Left lung (tissue), 10 donors: ENCODE results near the gene STAT4. TPM values are rescaled to one million over a fixed set of nuclear protein-coding genes. Genes with fewer than 3 reads are reported as not detected.

ENCODE experiments used
- ATAC-seq: fragments of 200-7000 bp; cut with Tn5 transposase; one replicate; pipeline ENCODE4 v1.9.1; 2020; ENCODE audit warnings: moderate library complexity
- DNase-seq, 4 donors: peaks; one replicate each; pipeline ENCODE4 v3.0.0-alpha.2; 2013 to 2020
- H3K27ac ChIP-seq, 2 donors: fragments of 200-600 bp; sonication (generic) in 1 of 2; one replicate each; pipeline versions ENCODE4 v1.5.0 to v1.8.0; 2020 to 2021
- H3K27me3 ChIP-seq, 2 donors: fragments of 200-600 bp; sonication (generic) in 1 of 2; one replicate each; pipeline versions ENCODE4 v1.5.0 to v1.8.0; 2020 to 2021
- H3K36me3 ChIP-seq, 2 donors: fragments of 200-600 bp; sonication (generic) in 1 of 2; one replicate each; pipeline versions ENCODE4 v1.5.0 to v1.8.0; 2020 to 2021
- H3K4me1 ChIP-seq, 2 donors: fragments of 200-600 bp; one replicate each; pipeline ENCODE4 v1.8.0; 2021
- H3K4me3 ChIP-seq, 2 donors: fragments of 200-600 bp; sonication (generic) in 1 of 2; one replicate each; pipeline versions ENCODE4 v1.5.0 to v1.8.0; 2020 to 2021; ENCODE audit warnings: mild to moderate bottlenecking in 1 of 2
- H3K9me3 ChIP-seq, 2 donors: fragments of 200-600 bp; sonication (generic) in 1 of 2; one replicate each; pipeline versions ENCODE4 v1.5.0 to v1.8.0; 2020 to 2021
- CTCF ChIP-seq, 2 donors: fragments of 200-600 bp; sonication (generic) in 1 of 2; IDR thresholded peaks; one replicate each; pipeline versions ENCODE4 v1.5.0 to v1.8.0; 2021; ENCODE audit warnings: antibody characterized with exemption in 2 of 2
- intact Hi-C, 2 donors: fragments of 100-400 bp; cut with DNase I; formaldehyde crosslinking; loops; one replicate each; pipeline versions ENCODE4 v1.11.2 to v1.14.2; 2022
- polyA plus RNA-seq, 6 donors: library from polyadenylated mRNA; unstranded; fragments of 120-200 nt; gene quantifications; one replicate each; pipeline ENCODE4 v1.2.1, GENCODE V29; 2013; ENCODE audit not compliant: insufficient read length in 6 of 6
- total RNA-seq, 2 donors: library from RNA; stranded (reverse); fragmentation: NEBNext Ultra II Directional; extraction: Animal tissue kit (Norgen Biotek cat#: 25700); gene quantifications; one replicate each; pipeline ENCODE4 v1.2.1, GENCODE V29; 2021
- donor health status: DM: no; HTN: yes; CAD: no.
- donor health status: DM: no; HTN: no; CAD: no.

STAT4 gene
- total and polyA plus RNA-seq, 8 donors: 4.4 to 11.5 (median 7.4) TPM

DNA sequence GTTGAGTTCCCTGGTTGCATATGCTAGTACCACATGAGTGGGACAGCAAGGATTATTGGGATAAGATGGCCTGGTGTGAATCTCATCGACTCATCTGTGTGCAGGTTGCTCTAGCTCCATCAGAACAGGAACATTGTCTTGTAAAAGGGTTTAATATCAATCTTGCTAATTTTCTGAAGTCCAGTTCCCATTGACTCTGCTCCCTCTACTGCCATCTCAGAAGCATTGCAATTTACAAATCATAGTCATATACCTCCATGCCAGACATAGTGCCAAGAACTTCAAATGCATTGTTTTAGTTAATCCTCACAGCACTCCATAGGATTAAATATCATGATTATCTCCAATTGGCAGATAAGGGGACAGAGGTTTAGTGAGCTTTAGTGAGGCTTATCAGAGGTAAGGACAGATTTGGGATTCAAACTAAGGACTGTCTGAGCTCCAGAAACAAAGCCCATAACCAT is 4.8 kb upstream of the STAT4 start:
- Histone ChIP-seq H3K36me3 (no peaks in the 10 kb centered on the region), H3K9me3 (no peaks in the 10 kb centered on the region), H3K27me3 (no peaks in the 10 kb centered on the region), H3K27ac (no peak overlapping the region), H3K4me1 (peaks cover 0 to 15% of the 10 kb centered on the region in 2 donors), H3K4me3 (no peak overlapping the region)
- intact Hi-C loops: loop anchor here in 1 of 2 donors (10.0 kb wide), 1 partner anchor 101 kb away; no protein-coding TSS in a partner anchor
- TF ChIP-seq CTCF (IDR thresholded peaks at IDR 0.05): peak; percentile 49 to 50
- DNase-seq (no peak), ATAC-seq (peak; percentile 49)

GRCh38 chr2:191153716-191154115 is 2.9 kb upstream of the STAT4 start:
- Histone ChIP-seq H3K27me3 (no peaks in the 10 kb centered on the region), H3K36me3 (no peaks in the 10 kb centered on the region), H3K27ac (no peak overlapping the region), H3K9me3 (no peaks in the 10 kb centered on the region), H3K4me1 (peaks cover 0 to 15% of the 10 kb centered on the region in 2 donors), H3K4me3 (no peak overlapping the region)
- TF ChIP-seq CTCF (IDR thresholded peaks at IDR 0.05): no peak
- ATAC-seq (no peak), DNase-seq (no peak)
- intact Hi-C loops: loop anchor here in 1 of 2 donors (10.0 kb wide), 1 partner anchor 99 kb away; no protein-coding TSS in a partner anchor

DNA sequence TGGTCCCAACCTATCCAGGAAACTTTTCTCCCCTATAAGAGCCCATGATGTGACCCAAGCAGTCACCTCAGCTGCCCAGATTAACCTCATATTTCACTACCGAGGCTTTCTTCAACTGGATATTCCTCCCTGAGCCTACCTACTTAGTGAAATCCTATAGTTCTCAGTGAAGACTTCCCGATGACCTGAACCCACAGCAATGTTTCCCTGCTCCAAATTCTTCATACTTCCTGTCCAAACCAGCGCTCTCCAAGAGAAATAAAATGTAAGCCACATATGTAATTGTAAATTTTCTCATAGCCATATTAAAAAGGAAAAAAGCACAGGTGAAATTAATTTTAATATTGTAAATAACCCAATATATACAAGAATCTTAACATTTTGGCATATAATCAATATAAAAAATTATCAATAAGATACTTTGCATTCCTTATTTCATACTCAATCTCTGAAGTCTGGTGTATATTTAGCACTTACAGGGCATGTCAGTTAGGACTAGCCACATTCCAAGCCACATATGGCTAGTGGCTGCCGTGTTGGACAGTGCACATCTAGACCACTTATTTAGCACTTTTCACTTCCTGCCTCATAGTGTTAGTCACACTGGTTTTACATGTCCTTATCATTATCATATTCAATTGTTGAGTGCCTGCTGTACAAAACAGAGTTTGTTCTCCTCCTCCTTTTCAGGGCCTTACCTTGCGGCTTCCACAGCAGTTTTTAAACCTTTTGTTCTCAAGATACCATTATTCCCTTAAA is 1.9 kb upstream of the STAT4 start:
- intact Hi-C loops: loop anchor here in 1 of 2 donors (10.0 kb wide), 1 partner anchor 98 kb away; no protein-coding TSS in a partner anchor

GRCh38 chr2:191151331-191151730 is 537 bp upstream of the STAT4 start:
- peak; percentile 4 for ATAC-seq
- no peak for TF ChIP-seq CTCF (IDR thresholded peaks at IDR 0.05)
- peak overlapping the region; percentile 38 to 56 for H3K4me3 ChIP-seq
- H3K36me3 ChIP-seq: no peaks in the 10 kb centered on the region
- H3K27me3 ChIP-seq: no peaks in the 10 kb centered on the region
- intact Hi-C loops: loop anchor here in 1 of 2 donors (10.0 kb wide), 1 partner anchor 97 kb away; no protein-coding TSS in a partner anchor
- peaks cover 0 to 15% of the 10 kb centered on the region in 2 donors for H3K4me1 ChIP-seq
- no peaks in the 10 kb centered on the region for H3K9me3 ChIP-seq
- H3K27ac ChIP-seq: peak overlapping the region; percentile 46 to 77
- DNase-seq: no peak

More for the DNA sequence above, 1.9 kb upstream of the STAT4 start:
- Histone ChIP-seq H3K4me3 (no peak overlapping the region), H3K27me3 (no peaks in the 10 kb centered on the region), H3K36me3 (no peaks in the 10 kb centered on the region), H3K9me3 (no peaks in the 10 kb centered on the region), H3K4me1 (peaks cover 0 to 15% of the 10 kb centered on the region in 2 donors), H3K27ac (no peak overlapping the region)
- no peak for TF ChIP-seq CTCF (IDR thresholded peaks at IDR 0.05)
- no peak for DNase-seq
- ATAC-seq: peak; percentile 15

GRCh38 chr2:191150230-191150599 is 579 bp downstream of the STAT4 start:
- intact Hi-C loops: loop anchor here in 1 of 2 donors (10.0 kb wide), 1 partner anchor 95 kb away; no protein-coding TSS in a partner anchor
- no peaks in the 10 kb centered on the region for H3K9me3 ChIP-seq
- ATAC-seq: peak; percentile 43
- H3K27ac ChIP-seq: peak overlapping the region; percentile 46 to 77
- H3K27me3 ChIP-seq: no peaks in the 10 kb centered on the region
- peak in 1 of 4 donors; percentile 45 for DNase-seq
- H3K4me1 ChIP-seq: peaks cover 0 to 15% of the 10 kb centered on the region in 2 donors
- H3K4me3 ChIP-seq: peak overlapping the region; percentile 38 to 56
- no peak for TF ChIP-seq CTCF (IDR thresholded peaks at IDR 0.05)
- H3K36me3 ChIP-seq: no peaks in the 10 kb centered on the region
